ENCODE measurements around the gene ARHGAP26. TPM values are rescaled to one million over a fixed set of nuclear protein-coding genes. Genes with fewer than 3 reads are reported as not detected.

ARHGAP26 gene
- total RNA-seq, 1 experiment from 2014 or later: 65.5 TPM

- ATAC-seq (no peak), DNase-seq (ENCODE audit: low read depth, low spot score) (no peak)
- ChIA-PET CTCF (no interaction called here), POLR2A (no interaction called here)
- intact Hi-C loops (cut with micrococcal nuclease; ENCODE audit: unreplicated experiment): no loop called here
- H3K27me3 ChIP-seq (ENCODE audit: control insufficient read depth, insufficient read depth, low read length): no peaks in the 10 kb centered on the region
- no peaks in the 10 kb centered on the region for H3K9me3 ChIP-seq (ENCODE audit: control insufficient read depth, insufficient read depth, low read depth, low read length)
- no TSS peak for BruUV-seq (replicated peaks)
- no peak overlapping the region for H3K27ac ChIP-seq (ENCODE audit: low read length)
- H3K4me1 ChIP-seq (ENCODE audit: control insufficient read depth, insufficient read depth, low read length): no peaks in the 10 kb centered on the region
- in situ Hi-C loops (cut with HindIII; ENCODE audit: low pct_unique_long_range_greater_than_20kb, low sequenced_read_pairs): no loop called here
- no peak for TF ChIP-seq TCF7L2 (IDR thresholded peaks at IDR 0.05; ENCODE audit: low read depth, low read length)
- TF ChIP-seq CTCF (IDR thresholded peaks at IDR 0.05): no peak
- TF ChIP-seq SIN3A (IDR thresholded peaks at IDR 0.05; ENCODE audit: borderline replicate concordance, insufficient read depth, low read depth, low read length): no peak
- no peak for TF ChIP-seq REST (IDR thresholded peaks at IDR 0.05; ENCODE audit: insufficient read depth in 1 of 2, low read depth in 2 of 2, low read length in 1 of 2)
- TF ChIP-seq POLR2AphosphoS5 (IDR thresholded peaks at IDR 0.05; ENCODE audit: low read depth, low read length): no peak
- H3K4me3 ChIP-seq (ENCODE audit: low read depth in 2 of 2, low read length in 2 of 2): no peak overlapping the region
- no peaks in the 10 kb centered on the region for H3K36me3 ChIP-seq (ENCODE audit: control insufficient read depth, insufficient read depth, low read length)
Observed at GRCh38 chr5:143214890-143215289, 444.7 kb downstream of the ARHGAP26 start.

- in situ Hi-C loops (cut with HindIII; ENCODE audit: low pct_unique_long_range_greater_than_20kb, low sequenced_read_pairs) (no loop called here), intact Hi-C loops (cut with micrococcal nuclease; ENCODE audit: unreplicated experiment) (no loop called here)
- Histone ChIP-seq H3K36me3 (ENCODE audit: control insufficient read depth, insufficient read depth, low read length) (no peaks in the 10 kb centered on the region), H3K27ac (ENCODE audit: low read length) (no peak overlapping the region), H3K4me1 (ENCODE audit: control insufficient read depth, insufficient read depth, low read length) (no peaks in the 10 kb centered on the region), H3K4me3 (ENCODE audit: low read depth in 2 of 2, low read length in 2 of 2) (no peak overlapping the region), H3K9me3 (ENCODE audit: control insufficient read depth, insufficient read depth, low read depth, low read length) (no peaks in the 10 kb centered on the region), H3K27me3 (ENCODE audit: control insufficient read depth, insufficient read depth, low read length) (no peaks in the 10 kb centered on the region)
- POLR2A ChIA-PET: no interaction called here
- ATAC-seq: no peak
- TF ChIP-seq CTCF (IDR thresholded peaks at IDR 0.05) (no peak), SIN3A (IDR thresholded peaks at IDR 0.05; ENCODE audit: borderline replicate concordance, insufficient read depth, low read depth, low read length) (no peak), POLR2AphosphoS5 (IDR thresholded peaks at IDR 0.05; ENCODE audit: low read depth, low read length) (no peak)
- CTCF ChIA-PET: no interaction called here
- DNase-seq (ENCODE audit: low read depth, low spot score): no peak
- no TSS peak for BruUV-seq (replicated peaks)
Observed at GRCh38 chr5:143215690-143216089, 445.5 kb downstream of the ARHGAP26 start.
